NAMALWA (cell line): ENCODE measurements around the gene PARD6G.

Source experiments
- DNase-seq: peaks from one replicate; pipeline ENCODE4 v3.0.0-alpha.2; 2015; ENCODE audit warnings: low spot score

The PARD6G gene

DNA sequence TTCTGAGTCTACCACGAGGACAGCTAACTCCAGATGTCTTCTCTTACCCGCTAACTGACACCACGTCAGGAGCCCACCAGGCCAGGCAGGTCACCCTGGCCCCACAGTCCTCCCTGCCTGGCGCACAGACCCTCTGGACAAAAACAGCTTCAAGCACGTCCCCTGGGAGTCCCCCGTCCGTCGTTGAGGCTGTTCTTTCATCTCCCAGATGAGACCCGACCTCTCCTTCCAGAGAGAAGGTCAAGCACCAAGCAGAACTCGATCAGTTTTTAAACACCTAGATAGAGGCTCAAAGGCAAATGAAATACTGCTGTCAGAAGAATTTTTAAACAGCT lies 57.8 kb downstream of the PARD6G start:
- no peak for DNase-seq

DNA sequence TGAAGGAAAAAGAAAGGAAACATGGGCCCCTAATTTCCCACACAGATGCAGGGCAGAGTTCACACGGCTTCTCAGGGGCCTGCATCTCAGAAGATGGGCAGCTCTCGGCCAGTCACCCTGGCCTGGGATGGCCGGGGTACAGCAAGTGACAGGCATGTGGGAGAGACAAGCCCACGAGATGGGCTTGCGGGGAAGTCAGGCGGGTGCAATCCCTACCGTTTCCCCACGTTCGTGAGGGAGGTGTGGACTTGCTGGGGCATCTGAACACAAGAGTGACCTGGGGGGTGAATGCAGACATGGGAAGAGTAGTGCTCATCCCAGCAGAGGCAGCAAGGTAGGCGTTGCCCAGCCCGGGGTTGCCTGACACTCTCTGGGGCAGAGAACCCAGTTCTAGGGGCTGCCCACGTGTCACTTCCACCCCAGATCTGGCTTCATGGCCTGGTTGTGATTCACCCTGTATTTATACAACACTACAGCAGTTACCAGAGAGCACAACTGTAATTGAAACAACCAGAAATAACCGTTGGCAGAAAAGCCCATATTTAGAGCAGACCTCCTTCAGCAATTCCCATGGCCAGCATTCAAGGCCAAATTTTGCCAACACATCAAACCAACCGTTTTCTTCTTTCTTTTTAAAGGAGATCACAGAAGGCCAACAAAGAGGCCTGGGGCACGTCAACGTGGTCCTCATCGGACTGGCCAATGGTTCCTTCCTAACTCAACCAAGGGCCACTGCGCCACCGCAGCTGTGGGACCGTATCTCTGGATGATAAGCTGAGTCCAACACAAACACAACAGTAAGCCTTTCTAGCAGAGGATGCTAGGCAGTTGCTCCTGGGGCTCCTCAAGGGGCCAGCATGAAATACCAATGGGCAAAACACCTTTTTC lies 58.4 kb downstream of the PARD6G start:
- DNase-seq = no peak

DNA sequence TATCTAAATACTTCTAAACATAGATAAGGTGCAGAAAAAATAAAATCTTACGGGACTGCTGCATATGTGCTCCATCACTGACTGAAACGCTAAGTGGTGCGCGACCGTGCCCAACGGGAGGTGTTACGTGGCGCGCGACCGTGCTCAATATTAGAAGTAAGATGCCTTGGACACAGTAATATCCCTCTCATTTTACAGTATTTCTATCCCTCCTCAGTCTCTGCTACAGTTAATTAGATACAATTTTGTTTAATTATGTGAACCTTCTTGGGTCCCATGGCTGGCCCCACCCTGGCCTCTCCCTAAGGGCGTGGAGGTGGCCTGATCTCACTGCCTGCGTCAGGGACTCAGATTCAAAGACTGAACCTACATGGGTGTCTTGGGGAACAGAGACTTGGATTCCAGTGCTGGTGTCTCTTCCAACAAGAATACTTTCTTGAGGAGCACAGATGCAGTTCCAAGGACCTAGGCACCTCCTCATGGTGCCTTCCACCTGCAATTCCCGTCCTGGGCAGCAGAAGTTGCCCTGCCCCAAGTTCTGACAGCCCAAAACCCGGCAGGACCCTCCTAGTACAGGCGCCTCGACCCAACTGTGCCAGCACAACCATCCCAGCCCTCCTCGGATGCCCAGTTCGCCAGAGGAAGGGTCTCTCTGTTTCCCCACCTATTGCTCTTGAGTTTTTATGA lies 59.2 kb downstream of the PARD6G start:
- no peak for DNase-seq

DNA sequence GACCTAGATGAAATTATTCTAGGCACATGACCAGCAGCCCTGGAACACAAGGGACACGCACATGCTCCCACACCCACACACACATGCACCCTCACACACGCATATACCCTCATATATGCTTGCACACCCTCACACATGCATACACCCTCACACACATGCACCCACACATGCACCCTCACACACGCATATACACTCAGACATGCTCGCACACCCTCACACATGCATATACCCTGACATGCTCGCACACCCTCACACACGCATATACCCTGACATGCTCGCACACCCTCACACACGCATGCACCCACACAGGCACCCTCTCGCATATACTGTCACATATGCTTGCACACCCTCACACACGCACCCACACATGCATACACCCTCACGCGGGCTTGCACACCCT lies 61.8 kb downstream of the PARD6G start:
- no peak for DNase-seq

DNA sequence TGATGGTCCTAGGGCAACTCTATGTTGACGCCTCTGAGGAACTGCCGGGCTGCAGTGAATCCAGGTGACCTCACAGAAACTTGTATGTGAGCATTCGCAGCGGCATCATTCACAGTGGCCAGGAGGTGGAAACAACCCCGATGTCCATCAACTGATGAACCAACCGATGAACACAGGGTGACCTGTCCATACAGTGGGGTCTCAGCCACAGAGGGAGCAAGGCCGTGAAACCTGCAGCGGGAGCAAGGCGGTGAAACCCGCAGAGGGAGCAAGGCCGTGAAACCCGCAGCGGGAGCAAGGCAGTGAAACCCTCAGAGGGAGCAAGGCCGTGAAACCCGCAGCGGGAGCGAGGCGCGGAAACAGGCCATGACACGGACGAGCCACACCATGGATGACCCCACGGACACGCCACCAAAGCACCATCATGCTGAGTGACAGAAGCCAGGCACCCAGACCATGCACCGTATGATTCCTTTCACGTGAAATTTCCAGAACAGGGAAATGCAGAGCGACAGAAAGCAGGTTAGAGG lies 63.0 kb downstream of the PARD6G start:
- no peak for DNase-seq

DNA sequence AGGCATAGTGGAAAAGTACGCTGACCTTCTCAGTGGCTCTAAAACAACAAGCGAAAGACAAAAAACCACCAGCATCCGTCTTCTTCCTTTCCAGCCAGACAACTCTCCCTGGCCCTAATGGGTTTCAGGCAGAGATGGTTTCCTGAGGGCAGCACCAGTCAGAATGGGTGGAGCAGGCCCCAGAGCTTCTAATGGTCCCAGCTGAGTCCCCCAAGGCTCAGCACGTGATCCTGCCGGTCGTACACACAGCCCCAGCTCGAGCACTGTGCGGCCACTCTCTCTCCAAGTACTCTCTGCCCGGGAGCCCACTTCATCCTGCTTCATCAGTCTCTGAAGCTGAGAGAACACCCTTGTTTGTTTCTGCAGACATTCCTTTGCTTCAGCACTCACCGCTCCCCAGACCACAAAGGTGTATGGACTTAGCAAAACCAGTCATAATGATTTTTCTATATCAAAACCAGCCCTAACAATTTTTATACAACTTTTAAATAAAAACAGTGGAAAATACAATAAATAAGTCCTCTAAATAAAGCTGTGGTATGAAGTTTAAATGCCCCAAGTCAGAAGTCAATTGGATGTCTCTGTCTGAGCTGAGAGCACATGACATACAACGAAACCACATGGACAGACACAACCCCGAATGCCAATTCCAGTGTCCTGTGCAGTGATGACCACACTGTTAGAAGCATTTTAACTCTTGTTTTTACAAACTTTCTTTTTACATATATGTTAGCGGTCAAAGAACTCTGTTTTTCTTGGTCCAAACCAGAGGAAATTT lies 63.9 kb downstream of the PARD6G start:
- no peak for DNase-seq

DNA sequence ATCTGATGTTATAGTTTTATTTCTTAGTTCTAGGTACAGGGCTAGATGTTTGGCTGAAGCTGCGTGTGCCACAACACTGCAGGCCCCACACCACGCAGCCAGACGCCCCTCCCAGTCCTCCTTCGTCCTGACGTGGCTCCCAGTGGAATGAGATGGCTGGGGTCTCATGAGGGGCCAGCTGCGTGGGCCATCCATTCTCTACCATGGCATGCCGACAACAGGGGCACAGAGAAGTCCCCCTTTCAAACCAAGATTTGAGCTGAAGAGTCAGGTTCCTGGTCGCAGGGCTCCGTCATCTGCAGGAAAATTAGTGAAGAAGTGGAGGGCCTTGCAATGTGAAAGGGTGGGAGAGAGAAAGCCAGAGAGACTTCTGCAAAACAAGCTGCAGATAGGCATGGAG lies 64.5 kb downstream of the PARD6G start:
- DNase-seq = no peak

DNA sequence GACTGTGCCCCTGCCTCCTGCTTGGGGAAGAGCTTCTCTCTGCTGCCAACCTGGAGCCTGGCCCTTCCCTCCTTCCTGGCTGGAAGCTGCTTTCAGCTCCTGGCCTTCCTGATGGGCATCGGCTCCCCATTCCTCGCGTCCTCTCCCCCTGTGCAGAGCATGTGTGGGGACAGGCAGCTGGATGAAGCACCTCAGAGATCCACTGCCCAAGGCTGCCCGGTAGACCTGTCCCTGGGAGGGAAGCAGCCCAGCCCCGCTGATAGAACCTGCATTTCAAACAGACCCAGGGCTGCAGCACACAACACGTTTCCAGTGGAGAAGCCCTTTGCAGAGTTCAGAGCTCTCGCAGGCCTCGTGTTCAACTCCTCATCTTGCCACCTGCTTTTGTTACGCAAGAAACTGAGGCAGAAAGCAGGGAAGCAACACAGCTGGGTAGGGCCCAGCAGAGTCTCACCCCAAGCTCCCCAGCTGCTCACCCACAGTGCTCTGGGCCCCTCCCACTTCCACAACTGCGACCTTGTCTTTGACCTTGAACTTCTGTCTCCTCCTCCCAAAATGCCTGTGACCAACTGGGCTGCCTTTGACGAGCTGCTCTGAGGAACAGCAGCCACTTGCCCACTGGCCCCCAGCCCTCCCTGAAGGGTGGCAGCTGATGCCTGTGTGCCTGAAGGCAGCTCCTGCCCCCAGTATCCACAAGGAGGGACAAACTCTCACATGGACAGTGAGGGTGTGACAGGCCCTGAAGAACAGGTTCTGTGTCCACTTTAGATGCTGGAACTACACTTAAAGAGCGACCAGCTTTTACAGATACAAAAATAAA lies 65.5 kb downstream of the PARD6G start:
- DNase-seq = no peak

DNA sequence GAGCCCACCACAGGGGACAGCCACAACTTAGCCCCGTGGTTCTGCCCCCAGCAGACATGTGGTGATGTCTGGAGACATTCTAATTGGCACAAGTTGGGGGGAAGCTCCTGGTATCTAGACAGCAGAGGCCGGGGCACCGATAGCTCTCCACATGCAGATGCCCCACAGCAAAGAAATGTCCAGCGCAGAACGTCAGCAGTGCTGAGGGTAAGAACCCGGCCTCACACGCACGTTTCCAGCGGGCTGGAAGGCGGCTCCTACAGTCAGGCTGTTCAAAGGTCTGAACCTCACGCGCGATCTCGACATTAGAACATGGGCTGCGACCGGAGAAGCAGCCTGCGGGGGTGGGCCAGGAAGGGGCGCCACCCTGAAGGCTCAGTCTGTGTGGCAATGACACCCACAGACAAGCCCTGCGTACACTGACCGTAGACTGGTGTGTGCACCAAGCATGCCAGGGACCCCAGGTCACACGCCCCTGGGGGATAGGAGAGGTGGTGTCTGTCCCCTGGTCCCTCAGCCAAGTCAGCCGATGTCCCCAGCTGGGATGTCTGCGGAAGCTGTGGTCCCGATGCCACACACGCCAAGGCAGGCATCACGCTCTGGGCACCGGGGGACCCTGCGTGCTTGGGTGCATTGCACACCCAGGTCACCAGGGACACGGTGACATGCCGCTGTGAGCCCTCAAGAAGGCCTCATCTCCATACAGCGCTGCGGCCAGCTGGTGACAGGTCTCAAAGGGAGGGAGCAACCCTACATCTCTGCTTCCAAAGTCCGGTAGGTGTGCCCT lies 66.3 kb downstream of the PARD6G start:
- DNase-seq = no peak

DNA sequence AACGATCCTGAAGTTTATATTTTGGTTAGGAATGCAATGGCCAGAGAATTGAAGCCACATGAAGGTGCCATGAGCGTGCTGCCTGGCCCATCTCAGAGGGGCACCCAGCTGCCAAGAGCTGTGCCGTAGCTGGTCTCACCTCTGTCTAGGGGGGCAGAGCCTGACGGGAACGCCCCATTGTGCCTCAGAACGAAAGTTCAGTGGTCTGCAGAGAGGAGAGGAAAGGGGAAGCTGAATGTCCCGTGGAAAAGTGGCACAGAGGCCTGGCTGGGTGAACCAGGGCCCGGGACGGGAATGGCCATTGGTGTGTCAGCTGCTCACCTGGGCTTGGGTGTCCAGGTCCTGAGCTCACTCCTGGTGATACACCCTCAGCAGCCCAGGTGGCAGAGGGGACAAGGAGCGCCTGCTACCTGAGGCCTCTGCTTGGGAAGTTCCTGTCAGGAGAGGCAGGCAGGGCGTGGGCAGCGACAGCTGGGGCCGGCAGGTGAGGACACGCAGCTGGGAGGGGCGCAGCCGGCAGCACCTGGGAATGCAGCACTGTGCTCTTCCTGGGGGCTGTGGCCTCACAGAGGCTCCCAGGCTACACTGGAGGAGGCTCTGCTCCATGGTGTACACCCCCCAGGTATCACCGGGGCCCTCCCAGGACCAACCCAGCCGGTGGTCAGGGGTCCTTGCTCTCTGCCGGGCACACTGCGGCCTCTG lies 67.3 kb downstream of the PARD6G start:
- DNase-seq = no peak

DNA sequence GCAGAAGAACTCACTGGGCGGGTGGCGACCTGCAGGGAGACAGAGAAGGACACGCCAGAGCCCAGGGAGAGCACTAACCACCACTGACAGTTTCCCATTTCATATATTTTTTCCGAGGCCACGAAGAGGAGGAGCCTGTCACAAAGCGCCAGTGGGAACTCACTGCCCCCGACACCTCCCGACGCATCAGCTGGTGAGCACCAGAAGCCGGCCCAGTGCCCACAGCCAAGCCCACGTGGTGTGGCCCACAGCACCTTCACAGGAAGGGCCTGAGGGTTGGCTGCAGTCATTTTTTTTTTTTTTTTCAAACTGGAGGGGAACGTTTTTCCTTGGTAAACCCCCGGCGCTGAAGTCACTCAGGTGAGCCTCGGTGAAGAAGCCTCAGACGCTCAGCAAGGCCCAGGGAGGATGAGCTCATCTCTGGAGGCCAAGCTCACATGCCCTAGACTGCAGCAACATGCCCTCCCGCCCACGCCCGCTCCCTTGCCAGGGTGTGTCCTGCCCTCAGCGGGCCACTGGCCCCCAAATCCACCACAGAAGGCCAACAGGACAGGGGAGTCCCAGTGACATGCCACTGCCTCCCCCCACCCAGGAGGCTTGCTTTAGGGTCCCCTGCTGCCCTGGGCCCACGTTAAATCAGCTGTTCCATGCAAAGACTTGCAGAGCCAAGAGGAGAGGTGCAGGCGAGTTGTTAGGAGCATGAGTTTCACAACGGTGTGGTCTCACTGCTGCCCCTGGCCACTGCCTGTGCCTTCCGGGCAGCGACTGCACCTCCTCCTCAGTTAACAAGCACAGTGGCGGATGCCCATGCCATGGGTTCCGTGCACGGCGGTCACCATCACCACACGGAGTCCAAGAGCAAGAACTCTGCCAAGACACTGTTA lies 68.1 kb downstream of the PARD6G start:
- DNase-seq = no peak

DNA sequence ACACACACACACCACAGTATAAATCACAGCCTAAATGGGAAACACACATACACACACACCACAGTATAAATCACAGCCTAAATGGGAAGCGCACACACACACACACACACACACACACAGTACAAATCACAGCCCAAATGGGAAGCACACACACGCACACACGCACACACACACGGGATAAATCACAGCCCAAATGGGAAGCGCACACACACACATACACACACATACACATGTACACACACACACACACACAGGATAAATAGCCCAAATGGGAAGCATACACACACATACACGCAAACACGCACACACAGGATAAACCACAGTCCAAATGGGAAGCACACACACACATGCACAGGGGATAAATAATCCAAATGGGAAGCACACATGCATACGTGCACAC lies 70.2 kb downstream of the PARD6G start:
- DNase-seq = no peak

DNA sequence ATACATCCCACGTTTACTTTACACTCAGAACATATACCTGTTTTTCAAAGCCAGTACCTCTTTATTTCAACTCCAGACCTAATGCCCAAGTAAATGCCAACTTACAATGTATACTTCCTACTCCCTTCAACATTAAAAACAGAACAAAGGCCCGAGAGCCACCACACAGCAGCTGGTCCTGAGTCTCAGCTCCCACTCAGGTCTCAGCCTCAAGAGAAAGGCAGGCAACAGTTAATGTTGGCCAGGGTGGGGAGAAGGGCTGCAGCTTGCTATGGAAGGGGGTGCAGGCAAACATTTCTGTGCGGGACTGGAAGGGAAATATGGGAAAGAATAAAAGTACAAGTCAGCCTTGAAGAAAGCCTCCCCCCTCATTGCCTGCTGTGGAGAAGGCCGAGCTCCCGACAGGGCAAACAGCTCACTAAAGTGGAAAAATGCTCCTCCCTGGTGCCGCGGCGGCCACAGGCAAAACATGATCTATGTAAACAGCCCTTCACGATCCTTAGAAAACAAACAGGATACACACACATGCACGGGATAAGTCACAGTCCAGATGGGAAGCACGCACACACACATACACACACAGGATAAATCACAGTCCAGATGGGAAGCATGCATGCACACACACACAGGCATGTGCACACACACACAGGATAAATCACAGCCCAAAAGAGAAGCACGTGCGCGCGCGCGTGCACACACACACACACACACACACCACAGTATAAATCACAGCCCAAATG lies 70.8 kb downstream of the PARD6G start:
- no peak for DNase-seq

DNA sequence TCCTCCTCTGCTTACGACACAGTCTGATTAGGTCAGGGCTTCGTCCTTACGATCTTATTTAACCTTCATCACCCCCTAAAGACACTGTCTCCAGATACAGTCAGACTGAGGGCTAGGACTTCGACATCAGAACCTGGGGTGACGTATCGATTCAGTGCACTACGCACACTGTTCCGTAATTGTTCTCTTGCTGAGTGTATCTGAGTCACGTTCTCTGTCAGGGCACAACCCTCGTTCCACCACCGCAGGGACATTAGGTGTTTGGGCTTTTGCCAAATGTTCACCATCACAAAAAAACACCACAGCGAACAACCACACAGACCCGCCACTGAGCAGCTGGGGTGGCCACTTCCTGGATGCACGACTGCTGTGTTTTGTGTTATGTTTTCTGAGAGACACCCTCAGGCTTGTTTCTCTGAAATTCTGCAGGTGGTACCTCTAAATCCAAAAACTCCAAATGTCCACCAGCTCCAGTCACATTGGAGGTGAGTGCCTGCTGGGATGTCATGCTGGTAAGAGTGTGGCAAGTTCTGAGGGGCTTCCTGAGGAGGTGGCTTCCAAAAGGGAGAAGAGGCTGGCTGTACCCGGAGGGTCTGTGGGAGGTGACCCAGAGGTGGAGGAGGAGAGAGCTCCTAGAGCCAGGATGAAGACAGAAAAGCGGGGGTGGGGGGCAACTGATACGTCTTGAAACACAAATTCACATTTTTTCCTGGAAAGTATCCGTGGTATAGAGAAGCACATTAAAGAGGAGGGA lies 71.7 kb downstream of the PARD6G start:
- DNase-seq = no peak

DNA sequence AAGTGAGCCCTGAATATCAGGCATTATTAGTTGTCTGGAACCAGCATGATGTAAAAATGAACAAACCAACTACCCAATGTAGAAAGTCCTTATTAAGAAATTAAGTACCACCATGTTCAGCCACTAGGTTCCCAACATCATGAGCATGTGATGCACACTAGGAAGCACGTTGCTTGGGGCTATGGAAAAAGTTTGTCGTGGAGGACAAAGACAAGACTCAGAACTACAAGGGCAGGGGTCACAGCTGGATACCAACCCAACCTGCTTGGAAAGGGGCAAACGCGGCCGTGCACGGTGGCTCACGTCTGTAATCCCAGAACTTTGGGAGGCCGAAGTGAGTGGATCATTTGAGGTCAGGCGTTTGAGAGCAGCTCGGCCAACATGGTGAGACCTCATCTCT lies 74.3 kb downstream of the PARD6G start:
- DNase-seq = no peak

DNA sequence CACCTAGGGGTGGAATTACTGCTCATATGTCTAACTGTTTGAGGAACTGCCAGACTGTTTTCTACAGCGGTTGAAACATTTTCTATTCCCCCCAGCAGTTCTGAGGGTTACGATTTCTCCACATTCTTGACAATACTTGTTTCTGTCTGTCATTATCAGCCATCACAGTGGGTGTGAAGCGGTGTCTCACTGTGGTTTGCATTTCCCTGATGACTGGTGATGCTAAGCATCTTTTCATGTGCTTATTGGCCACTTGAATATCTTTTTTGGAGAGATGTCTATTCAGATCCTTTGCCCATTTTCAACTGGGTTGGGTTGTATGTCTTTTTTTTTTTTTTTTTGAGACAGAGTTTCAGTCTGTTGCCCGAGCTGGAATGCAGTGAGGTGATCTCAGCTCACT lies 75.3 kb downstream of the PARD6G start:
- no peak for DNase-seq

DNA sequence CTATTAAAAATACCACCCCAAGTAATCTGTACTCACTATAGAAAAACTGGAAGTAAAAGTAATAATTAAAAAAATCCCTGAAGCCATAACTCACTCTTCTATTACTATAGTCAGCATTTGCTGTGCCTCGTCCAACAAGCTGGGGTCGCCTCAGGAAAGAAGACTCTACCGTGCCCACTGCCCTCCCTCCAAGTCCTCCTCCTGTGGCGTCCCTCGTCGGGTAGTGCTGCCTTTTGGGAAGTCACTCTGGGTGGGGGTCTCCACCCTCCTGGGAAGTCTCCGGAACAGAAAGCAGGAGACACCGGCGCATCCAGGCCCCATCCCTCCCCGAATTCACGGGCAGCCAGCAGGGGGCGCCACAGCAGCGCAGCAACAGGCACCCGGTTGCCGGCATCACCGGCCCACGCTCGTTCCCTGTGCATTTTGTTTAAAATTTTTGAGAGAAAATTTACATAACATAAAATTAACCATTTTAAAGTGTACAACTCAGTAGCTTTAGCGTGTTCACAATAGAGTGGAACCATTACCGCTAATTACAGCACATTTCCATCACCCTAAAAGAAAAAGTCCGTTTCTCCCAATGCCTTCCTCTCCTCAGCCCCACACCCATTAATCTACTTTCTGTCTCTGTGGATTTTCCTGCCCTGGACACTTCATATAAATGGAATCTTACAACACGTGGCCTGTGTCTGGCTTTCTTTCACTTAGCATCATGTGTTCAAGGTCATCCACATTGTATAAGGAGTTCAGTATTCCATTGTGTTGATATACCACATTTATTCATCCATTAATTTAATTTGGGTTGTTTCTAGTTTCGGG lies 76.1 kb downstream of the PARD6G start:
- DNase-seq = no peak
